Osteocyte (in vitro differentiated cells): Measurements from ENCODE around the gene GGT5. TPM values are rescaled to one million over a fixed set of nuclear protein-coding genes. Genes with fewer than 3 reads are reported as not detected.

Source experiments
- DNase-seq: peaks from one replicate; pipeline ENCODE4 v3.0.0; 2021; ENCODE audit warnings: mixed read lengths; ENCODE audit not compliant: unreplicated experiment; ENCODE audit errors: extremely low spot score
- H3K27ac Mint-ChIP-seq: one replicate; pipeline ENCODE4 v1.8.0; 2021; ENCODE audit warnings: mild to moderate bottlenecking, mixed read lengths; ENCODE audit not compliant: unreplicated experiment
- H3K27me3 Mint-ChIP-seq: one replicate; pipeline ENCODE4 v1.8.0; 2021; ENCODE audit warnings: mixed read lengths; ENCODE audit not compliant: unreplicated experiment
- H3K36me3 Mint-ChIP-seq: one replicate; pipeline ENCODE4 v1.8.0; 2021; ENCODE audit warnings: mixed read lengths; ENCODE audit not compliant: unreplicated experiment
- H3K4me1 Mint-ChIP-seq: one replicate; pipeline ENCODE4 v1.8.0; 2021; ENCODE audit warnings: mixed read lengths; ENCODE audit not compliant: unreplicated experiment
- H3K4me3 Mint-ChIP-seq: one replicate; pipeline ENCODE4 v1.8.0; 2021; ENCODE audit warnings: mild to moderate bottlenecking, moderate library complexity, mixed read lengths; ENCODE audit not compliant: unreplicated experiment
- H3K9me3 Mint-ChIP-seq: one replicate; pipeline ENCODE4 v1.8.0; 2021; ENCODE audit warnings: mixed read lengths; ENCODE audit not compliant: unreplicated experiment
- total RNA-seq: library from RNA; stranded (reverse); gene quantifications from 2 replicates; pipeline ENCODE4 v1.2.1, GENCODE V29; 2021
- TF ChIP-seq, protein P1 (sequence below): fragments of 200-600 bp; sonication (generic); IDR thresholded peaks from 2 replicates; pipeline ENCODE4 v1.5.0; 2021; ENCODE audit warnings: antibody characterized with exemption, mild to moderate bottlenecking, moderate library complexity

Gene GGT5
- total RNA-seq, 1 donor from 2014 or later: 136 TPM

DNA sequence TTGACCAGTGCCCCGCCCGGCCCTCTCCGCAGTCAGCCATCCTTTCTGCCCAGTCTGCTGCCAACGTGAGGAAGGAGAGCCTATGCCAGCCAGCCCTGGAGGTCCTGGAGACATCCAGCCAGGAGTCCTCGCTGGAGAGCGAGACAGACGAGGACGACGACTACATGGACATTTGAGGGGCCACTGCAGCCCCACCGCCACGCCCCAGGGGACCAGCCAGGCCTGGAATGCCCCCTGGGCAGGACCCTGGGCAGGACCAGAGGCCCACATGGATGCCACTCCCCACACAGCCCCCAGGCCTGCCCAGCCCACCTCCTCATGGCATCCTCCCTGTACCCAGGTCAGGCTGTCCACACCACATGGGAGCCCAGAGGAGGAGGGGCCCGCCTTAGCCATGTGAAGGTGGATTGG, 66.9 kb downstream of the GGT5 start:
- H3K36me3 Mint-ChIP-seq: no peaks in the 10 kb centered on the region
- TF ChIP-seq, protein P1, sequence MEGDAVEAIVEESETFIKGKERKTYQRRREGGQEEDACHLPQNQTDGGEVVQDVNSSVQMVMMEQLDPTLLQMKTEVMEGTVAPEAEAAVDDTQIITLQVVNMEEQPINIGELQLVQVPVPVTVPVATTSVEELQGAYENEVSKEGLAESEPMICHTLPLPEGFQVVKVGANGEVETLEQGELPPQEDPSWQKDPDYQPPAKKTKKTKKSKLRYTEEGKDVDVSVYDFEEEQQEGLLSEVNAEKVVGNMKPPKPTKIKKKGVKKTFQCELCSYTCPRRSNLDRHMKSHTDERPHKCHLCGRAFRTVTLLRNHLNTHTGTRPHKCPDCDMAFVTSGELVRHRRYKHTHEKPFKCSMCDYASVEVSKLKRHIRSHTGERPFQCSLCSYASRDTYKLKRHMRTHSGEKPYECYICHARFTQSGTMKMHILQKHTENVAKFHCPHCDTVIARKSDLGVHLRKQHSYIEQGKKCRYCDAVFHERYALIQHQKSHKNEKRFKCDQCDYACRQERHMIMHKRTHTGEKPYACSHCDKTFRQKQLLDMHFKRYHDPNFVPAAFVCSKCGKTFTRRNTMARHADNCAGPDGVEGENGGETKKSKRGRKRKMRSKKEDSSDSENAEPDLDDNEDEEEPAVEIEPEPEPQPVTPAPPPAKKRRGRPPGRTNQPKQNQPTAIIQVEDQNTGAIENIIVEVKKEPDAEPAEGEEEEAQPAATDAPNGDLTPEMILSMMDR: no peak
- H3K9me3 Mint-ChIP-seq: no peaks in the 10 kb centered on the region
- no peak for DNase-seq
- H3K4me1 Mint-ChIP-seq: peaks cover 30% of the 10 kb centered on the region
- no peak overlapping the region for H3K27ac Mint-ChIP-seq
- H3K27me3 Mint-ChIP-seq: no peaks in the 10 kb centered on the region
- no peak overlapping the region for H3K4me3 Mint-ChIP-seq

DNA sequence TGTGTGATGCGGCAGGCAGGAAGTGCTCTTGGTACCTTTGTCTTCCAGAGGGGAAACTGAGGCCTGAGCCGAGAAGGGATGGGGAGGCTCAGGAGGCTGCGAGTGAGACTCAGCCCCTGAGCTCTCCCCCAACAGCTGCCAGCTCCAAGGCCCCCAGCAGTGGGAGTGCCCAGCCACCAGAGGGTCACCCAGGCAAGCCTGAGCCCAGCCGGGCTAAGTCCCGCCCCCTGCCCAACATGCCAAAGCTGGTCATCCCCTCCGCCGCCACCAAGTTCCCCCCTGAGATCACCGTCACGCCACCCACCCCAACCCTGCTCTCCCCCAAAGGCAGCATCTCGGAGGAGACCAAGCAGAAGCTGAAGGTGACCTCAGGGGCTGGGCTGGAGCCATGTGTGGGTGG, 67.4 kb downstream of the GGT5 start:
- peaks cover 30% of the 10 kb centered on the region for H3K4me1 Mint-ChIP-seq
- H3K9me3 Mint-ChIP-seq: no peaks in the 10 kb centered on the region
- no peaks in the 10 kb centered on the region for H3K27me3 Mint-ChIP-seq
- H3K27ac Mint-ChIP-seq: no peak overlapping the region
- no peak for DNase-seq
- TF ChIP-seq, protein P1: no peak
- no peaks in the 10 kb centered on the region for H3K36me3 Mint-ChIP-seq
- no peak overlapping the region for H3K4me3 Mint-ChIP-seq

DNA sequence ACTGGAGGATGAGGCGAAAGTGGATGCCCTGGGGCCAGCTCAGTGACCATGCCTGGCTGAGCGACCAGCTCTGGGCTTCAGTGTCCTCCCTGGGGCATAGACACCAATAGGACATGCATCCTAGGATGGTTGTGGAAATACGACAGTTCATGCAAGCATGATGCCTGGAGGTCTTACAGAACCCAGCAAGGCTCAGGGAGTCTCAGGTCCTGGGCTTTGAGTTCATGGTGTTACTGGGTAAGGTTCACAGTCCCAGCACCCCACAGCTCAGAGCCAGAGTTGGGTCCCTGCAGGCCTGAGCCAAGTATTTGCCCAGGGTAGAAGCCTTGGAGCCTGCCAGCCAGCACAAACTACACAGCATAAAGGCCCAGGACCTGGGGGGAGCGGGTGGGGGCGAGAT, 67.8 kb downstream of the GGT5 start:
- TF ChIP-seq, protein P1: no peak
- Mint-ChIP-seq H3K4me3 (no peak overlapping the region), H3K9me3 (no peaks in the 10 kb centered on the region), H3K4me1 (peaks cover 27% of the 10 kb centered on the region), H3K27ac (no peak overlapping the region), H3K36me3 (peaks cover 1% of the 10 kb centered on the region), H3K27me3 (no peaks in the 10 kb centered on the region)
- no peak for DNase-seq

DNA sequence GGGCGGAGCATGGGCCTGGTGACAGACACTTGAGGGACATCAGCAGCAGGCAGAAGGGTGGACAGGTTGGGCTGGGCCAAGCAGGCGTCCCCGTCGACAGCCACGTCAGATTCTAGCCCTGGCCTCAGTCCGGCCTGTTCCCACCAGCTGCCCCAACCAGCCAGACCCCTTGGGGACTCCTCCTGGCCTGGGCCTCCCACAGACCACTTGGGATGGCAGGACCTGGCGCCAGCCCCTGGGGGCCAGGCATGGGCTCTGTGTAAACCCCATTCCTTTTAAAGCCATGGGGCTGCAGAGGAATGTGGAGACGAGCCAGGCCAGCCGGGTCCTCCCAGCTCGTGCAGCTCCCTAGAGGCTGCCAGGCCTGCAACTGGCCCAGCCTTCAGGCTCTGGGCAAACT, 68.3 kb downstream of the GGT5 start:
- Mint-ChIP-seq H3K27ac (no peak overlapping the region), H3K36me3 (peaks cover 6% of the 10 kb centered on the region), H3K4me3 (no peak overlapping the region), H3K4me1 (peaks cover 27% of the 10 kb centered on the region), H3K27me3 (no peaks in the 10 kb centered on the region), H3K9me3 (no peaks in the 10 kb centered on the region)
- TF ChIP-seq, protein P1: no peak
- no peak for DNase-seq

DNA sequence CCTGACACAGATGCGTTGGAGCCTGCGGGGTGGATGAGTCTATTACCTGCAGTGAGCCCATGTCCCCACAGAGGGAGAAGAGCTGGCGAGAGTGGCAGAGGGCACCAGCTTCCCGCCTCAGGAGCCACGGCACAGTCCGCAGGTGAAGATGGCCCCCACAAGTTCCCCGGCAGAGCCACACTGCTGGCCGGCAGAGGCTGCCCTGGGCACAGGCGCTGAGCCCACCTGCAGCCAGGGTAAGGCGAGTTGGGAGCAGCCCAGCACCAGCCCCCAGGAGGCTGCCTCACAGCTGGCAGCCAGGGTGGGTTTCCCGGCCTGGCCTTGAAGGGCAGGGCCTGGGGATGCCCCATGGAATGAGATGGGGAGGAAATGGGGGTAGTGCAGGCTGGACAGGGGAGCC, 68.8 kb downstream of the GGT5 start:
- Mint-ChIP-seq H3K4me3 (no peak overlapping the region), H3K27me3 (no peaks in the 10 kb centered on the region), H3K27ac (no peak overlapping the region), H3K36me3 (peaks cover 8% of the 10 kb centered on the region), H3K4me1 (peaks cover 24% of the 10 kb centered on the region), H3K9me3 (no peaks in the 10 kb centered on the region)
- TF ChIP-seq, protein P1: no peak
- no peak for DNase-seq
